ENCODE results near the gene DMD. TPM values are rescaled to one million over a fixed set of nuclear protein-coding genes. Genes with fewer than 3 reads are reported as not detected.

Gene DMD
- total and polyA plus RNA-seq, 2 donors (not counting 1 experiment from before 2014, with no cell fraction given): 2.0 to 51.8 TPM

- H3K79me2 ChIP-seq (ENCODE audit: control insufficient read depth, insufficient read depth, low read length): no peaks in the 10 kb centered on the region
- intact Hi-C loops (cut with micrococcal nuclease): no loop called here
- ATAC-seq (ENCODE audit: low read depth): no peak
- H3K27ac ChIP-seq (ENCODE audit: low read length in 2 of 2): no peak overlapping the region
- ChIA-PET CTCF (no interaction called here), POLR2A (no interaction called here)
- H3K9me3 Mint-ChIP-seq (ENCODE audit: insufficient read depth): no peaks in the 10 kb centered on the region
- no peaks in the 10 kb centered on the region for H4K20me1 ChIP-seq (ENCODE audit: control insufficient read depth, insufficient read depth, low read length, poor library complexity, severe bottlenecking)
- H3K4me3 ChIP-seq (ENCODE audit: control extremely low read depth in 1 of 5, extremely low read depth in 1 of 5, insufficient read depth in 1 of 5, low read depth in 2 of 5, low read length in 4 of 5): no peak overlapping the region
- no CpG with 5 or more reads among the region's 5 CpGs for WGBS (ENCODE audit: insufficient coverage)
- H3K4me1 Mint-ChIP-seq: no peaks in the 10 kb centered on the region
- no peak overlapping the region for H3K4me2 ChIP-seq (replicated peaks; ENCODE audit: low read depth, low read length, poor library complexity, severe bottlenecking)
- H2AFZ ChIP-seq (ENCODE audit: insufficient read depth, low read depth, low read length, poor library complexity, severe bottlenecking): no peak overlapping the region
- no peaks in the 10 kb centered on the region for H3K9me3 ChIP-seq (ENCODE audit: control extremely low read depth in 1 of 3, control insufficient read depth in 2 of 3, insufficient read depth in 1 of 3, low read length in 2 of 3)
- H3K4me1 ChIP-seq (ENCODE audit: control insufficient read depth in 2 of 2, insufficient read depth in 2 of 2, low read length in 2 of 2): no peaks in the 10 kb centered on the region
- no peaks in the 10 kb centered on the region for H3K27me3 Mint-ChIP-seq
- TF ChIP-seq EZH2 (IDR thresholded peaks at IDR 0.05; ENCODE audit: borderline replicate concordance, insufficient read depth, low read depth, low read length, poor library complexity, severe bottlenecking) (no peak), CTCF (IDR thresholded peaks at IDR 0.05) (no peak)
- no peaks in the 10 kb centered on the region for H3K27me3 ChIP-seq (replicated peaks in 1 of 4; ENCODE audit: control extremely low read depth in 1 of 4, control insufficient read depth in 3 of 4, insufficient read depth in 4 of 4, low read length in 3 of 4)
- H3K36me3 ChIP-seq (replicated peaks in 1 of 2; ENCODE audit: control extremely low read depth in 1 of 2, control insufficient read depth in 1 of 2, extremely low read depth in 1 of 2, insufficient read depth in 2 of 2, low read length in 1 of 2): no peaks in the 10 kb centered on the region
- no peak overlapping the region for H3K4me3 Mint-ChIP-seq
- H3K9ac ChIP-seq (ENCODE audit: low read length): no peak overlapping the region
- H3K27ac Mint-ChIP-seq: no peak overlapping the region
- no peak for DNase-seq
These were observed 593.2 kb downstream of the DMD start for GRCh38 chrX:32618154-32618553.

GRCh38 chrX:32614707-32615106, 596.6 kb downstream of the DMD start:
- no peaks in the 10 kb centered on the region for H3K4me1 ChIP-seq (ENCODE audit: control insufficient read depth in 2 of 2, insufficient read depth in 2 of 2, low read length in 2 of 2)

More at GRCh38 chrX:32614707-32615106, 596.6 kb downstream of the DMD start:
- Histone ChIP-seq H3K36me3 (replicated peaks in 1 of 2; ENCODE audit: control extremely low read depth in 1 of 2, control insufficient read depth in 1 of 2, extremely low read depth in 1 of 2, insufficient read depth in 2 of 2, low read length in 1 of 2) (no peaks in the 10 kb centered on the region), H3K9me3 (ENCODE audit: control extremely low read depth in 1 of 3, control insufficient read depth in 2 of 3, insufficient read depth in 1 of 3, low read length in 2 of 3) (no peaks in the 10 kb centered on the region), H3K79me2 (ENCODE audit: control insufficient read depth, insufficient read depth, low read length) (no peaks in the 10 kb centered on the region), H3K4me3 (ENCODE audit: control extremely low read depth in 1 of 5, extremely low read depth in 1 of 5, insufficient read depth in 1 of 5, low read depth in 2 of 5, low read length in 4 of 5) (no peak overlapping the region), H2AFZ (ENCODE audit: insufficient read depth, low read depth, low read length, poor library complexity, severe bottlenecking) (no peak overlapping the region), H3K9ac (ENCODE audit: low read length) (no peak overlapping the region), H3K4me2 (replicated peaks; ENCODE audit: low read depth, low read length, poor library complexity, severe bottlenecking) (no peak overlapping the region), H4K20me1 (ENCODE audit: control insufficient read depth, insufficient read depth, low read length, poor library complexity, severe bottlenecking) (no peaks in the 10 kb centered on the region), H3K27me3 (replicated peaks in 1 of 4; ENCODE audit: control extremely low read depth in 1 of 4, control insufficient read depth in 3 of 4, insufficient read depth in 4 of 4, low read length in 3 of 4) (no peaks in the 10 kb centered on the region), H3K27ac (ENCODE audit: low read length in 2 of 2) (no peak overlapping the region)
- intact Hi-C loops (cut with micrococcal nuclease): no loop called here
- ATAC-seq (ENCODE audit: low read depth): no peak
- no peaks in the 10 kb centered on the region for H3K9me3 Mint-ChIP-seq (ENCODE audit: insufficient read depth)
- ChIA-PET POLR2A (no interaction called here), CTCF (no interaction called here)
- no peak overlapping the region for H3K27ac Mint-ChIP-seq
- H3K4me1 Mint-ChIP-seq: no peaks in the 10 kb centered on the region
- no peak for DNase-seq
- H3K4me3 Mint-ChIP-seq: no peak overlapping the region
- no peaks in the 10 kb centered on the region for H3K27me3 Mint-ChIP-seq
- TF ChIP-seq CTCF (IDR thresholded peaks at IDR 0.05) (no peak), EZH2 (IDR thresholded peaks at IDR 0.05; ENCODE audit: borderline replicate concordance, insufficient read depth, low read depth, low read length, poor library complexity, severe bottlenecking) (no peak)
- no CpG with 5 or more reads among the region's 2 CpGs for WGBS (ENCODE audit: insufficient coverage)
